Measurements from ENCODE around the gene NINJ1.

DNA sequence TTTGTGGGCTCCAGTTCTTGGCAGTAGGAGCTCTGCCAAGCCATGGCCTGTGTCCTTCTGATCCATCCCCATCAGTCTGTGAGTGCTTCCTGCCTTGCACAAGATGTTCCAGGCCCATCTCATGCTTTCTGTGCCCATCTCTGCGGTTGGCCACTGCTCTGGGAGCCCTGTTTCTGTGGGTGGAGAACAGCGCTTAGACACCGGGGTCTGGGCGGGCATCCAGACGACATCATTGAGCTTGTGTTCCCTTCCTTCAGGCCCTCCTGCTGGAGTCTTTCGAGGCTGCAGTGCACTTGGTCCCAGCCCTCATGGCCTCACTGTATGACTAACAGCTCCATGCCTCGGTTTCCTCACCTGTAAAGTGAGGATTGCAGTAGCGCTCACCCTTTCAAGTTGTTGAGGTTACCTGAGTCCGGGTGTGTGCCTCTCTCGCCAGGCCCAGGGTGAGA, 52.9 kb downstream of the NINJ1 start:
- no peak for TF ChIP-seq POLR2A (IDR thresholded peaks at IDR 0.05)
- TF ChIP-seq, protein P1, sequence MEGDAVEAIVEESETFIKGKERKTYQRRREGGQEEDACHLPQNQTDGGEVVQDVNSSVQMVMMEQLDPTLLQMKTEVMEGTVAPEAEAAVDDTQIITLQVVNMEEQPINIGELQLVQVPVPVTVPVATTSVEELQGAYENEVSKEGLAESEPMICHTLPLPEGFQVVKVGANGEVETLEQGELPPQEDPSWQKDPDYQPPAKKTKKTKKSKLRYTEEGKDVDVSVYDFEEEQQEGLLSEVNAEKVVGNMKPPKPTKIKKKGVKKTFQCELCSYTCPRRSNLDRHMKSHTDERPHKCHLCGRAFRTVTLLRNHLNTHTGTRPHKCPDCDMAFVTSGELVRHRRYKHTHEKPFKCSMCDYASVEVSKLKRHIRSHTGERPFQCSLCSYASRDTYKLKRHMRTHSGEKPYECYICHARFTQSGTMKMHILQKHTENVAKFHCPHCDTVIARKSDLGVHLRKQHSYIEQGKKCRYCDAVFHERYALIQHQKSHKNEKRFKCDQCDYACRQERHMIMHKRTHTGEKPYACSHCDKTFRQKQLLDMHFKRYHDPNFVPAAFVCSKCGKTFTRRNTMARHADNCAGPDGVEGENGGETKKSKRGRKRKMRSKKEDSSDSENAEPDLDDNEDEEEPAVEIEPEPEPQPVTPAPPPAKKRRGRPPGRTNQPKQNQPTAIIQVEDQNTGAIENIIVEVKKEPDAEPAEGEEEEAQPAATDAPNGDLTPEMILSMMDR (IDR thresholded peaks at IDR 0.05), result no peak
